ENCODE data around the gene SRP19.

- no peak for TF ChIP-seq CTCF (IDR thresholded peaks at IDR 0.05)
- no peak for TF ChIP-seq EZH2phosphoT487 (IDR thresholded peaks at IDR 0.05)
Measured at GRCh38 chr5:112820246-112820645, 40.8 kb upstream of the SRP19 start.

All from neural progenitor cell (in vitro differentiated cells).